Measurements from ENCODE around the gene EXOC6B. TPM values are rescaled to one million over a fixed set of nuclear protein-coding genes. Genes with fewer than 3 reads are reported as not detected.

The EXOC6B gene
- total and polyA plus RNA-seq, 9 of the 15 experiments (the other 6 are each of a cell fraction or from before 2014, with no cell fraction given) = 0.28 to 4.2 (median 2.0) TPM

DNA sequence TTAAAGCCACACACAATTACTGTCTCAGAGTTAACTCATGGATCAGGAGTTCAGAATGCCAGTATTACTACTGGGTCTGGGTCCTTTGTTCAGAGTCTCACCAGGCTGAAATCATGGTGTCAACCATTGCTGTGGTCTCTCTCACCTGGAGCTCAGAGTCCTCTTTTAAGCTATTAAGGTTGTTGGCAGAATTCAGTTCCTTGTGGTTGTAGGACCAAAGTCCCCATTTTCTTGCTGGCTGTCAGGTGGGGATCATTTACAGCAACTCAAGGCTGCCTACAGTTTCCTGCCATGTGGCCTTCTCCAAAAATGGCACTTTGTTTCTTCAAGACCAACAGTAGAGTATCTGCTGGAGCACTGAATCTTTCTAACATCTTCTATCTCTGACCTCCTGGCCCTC is 113.5 kb downstream of the EXOC6B start (continued):
- TF ChIP-seq ETS1 (conservative IDR thresholded peaks at IDR 0.05; ENCODE audit: control insufficient read depth, low read depth, low read length) (no peak), POLR2H (tag; IDR thresholded peaks at IDR 0.05; ENCODE audit: low read depth) (no peak), ZNF354B (CRISPR knock-in tag; IDR thresholded peaks at IDR 0.05) (no peak), YBX1 (IDR thresholded peaks at IDR 0.05) (no peak), ZBTB1 (CRISPR knock-in tag; IDR thresholded peaks at IDR 0.05; ENCODE audit: borderline replicate concordance, low read depth) (no peak), SFPQ (IDR thresholded peaks at IDR 0.05; ENCODE audit: low read depth, low read length) (no peak), NR4A1 (CRISPR knock-in tag; IDR thresholded peaks at IDR 0.05) (no peak), NR4A1 (tag; IDR thresholded peaks at IDR 0.05) (no peak), ZNF512 (tag; IDR thresholded peaks at IDR 0.05) (no peak)

All from K562 (cell line).